Type B pancreatic cell (in vitro differentiated cells): Measurements from ENCODE around the gene H3-3A. TPM values are rescaled to one million over a fixed set of nuclear protein-coding genes. Genes with fewer than 3 reads are reported as not detected.

Source experiments
- DNase-seq: peaks from one replicate; pipeline ENCODE4 v3.0.0; 2021; ENCODE audit warnings: mixed read lengths; ENCODE audit not compliant: unreplicated experiment; ENCODE audit errors: extremely low spot score
- H3K27ac Mint-ChIP-seq: 2 replicates; pipeline ENCODE4 v1.8.0; 2021; ENCODE audit warnings: mild to moderate bottlenecking, mixed read lengths
- H3K27me3 Mint-ChIP-seq: 2 replicates; pipeline ENCODE4 v1.8.0; 2021; ENCODE audit warnings: mixed read lengths
- H3K36me3 Mint-ChIP-seq: 2 replicates; pipeline ENCODE4 v1.8.0; 2021; ENCODE audit warnings: mixed read lengths
- H3K4me1 Mint-ChIP-seq: one replicate; pipeline ENCODE4 v1.8.0; 2021; ENCODE audit warnings: mixed read lengths; ENCODE audit not compliant: unreplicated experiment
- H3K4me3 Mint-ChIP-seq: 2 replicates; pipeline ENCODE4 v1.8.0; 2021; ENCODE audit warnings: mild to moderate bottlenecking, mixed read lengths
- H3K9me3 Mint-ChIP-seq: 2 replicates; pipeline ENCODE4 v1.8.0; 2021; ENCODE audit warnings: mixed read lengths
- CTCF ChIP-seq: fragments of 200-600 bp; sonication (generic); conservative IDR thresholded peaks from 2 replicates; pipeline ENCODE4 v1.5.0; 2021; ENCODE audit warnings: antibody characterized with exemption, mild to moderate bottlenecking
- total RNA-seq: library from RNA; stranded (reverse); gene quantifications from 2 replicates; pipeline ENCODE4 v1.2.1, GENCODE V29; 2021; ENCODE audit warnings: low replicate concordance

H3-3A gene
- total RNA-seq, 1 donor from 2014 or later: 873 TPM

DNA sequence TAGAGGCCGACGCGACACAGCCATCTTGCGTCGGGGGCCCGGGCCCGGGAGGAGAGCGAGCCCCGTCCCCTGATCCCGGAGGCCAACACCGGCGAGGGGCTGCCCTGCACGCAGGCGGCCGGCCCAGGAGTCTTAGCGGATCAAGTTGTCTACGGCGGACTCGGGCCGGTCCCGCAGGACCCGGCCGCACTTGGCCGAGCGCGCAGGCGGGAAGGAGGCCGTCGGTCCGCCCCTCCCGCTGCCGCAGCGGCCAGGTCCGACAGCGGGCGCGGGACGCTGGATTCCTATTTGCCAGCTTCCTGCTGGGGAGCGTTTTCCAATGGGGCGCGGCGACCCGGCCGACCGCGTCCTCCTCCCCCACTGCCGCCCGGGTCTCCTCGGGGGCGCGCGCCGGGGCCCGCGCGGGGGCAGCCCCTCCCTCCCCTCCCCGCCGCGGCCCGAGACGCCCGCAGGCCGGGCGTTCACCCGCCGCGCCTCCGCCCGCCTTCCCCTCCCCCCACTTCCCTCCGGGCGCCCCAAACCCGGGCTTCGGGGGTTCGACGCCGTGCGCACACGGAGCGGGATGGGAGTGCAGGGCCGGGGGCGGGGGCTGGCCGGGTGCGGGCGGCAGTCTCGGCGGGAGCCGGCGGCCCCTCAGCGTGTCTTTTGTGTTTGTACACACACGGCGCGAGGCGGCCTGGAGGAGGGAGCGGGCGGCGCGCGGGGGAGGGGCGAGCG, 517 bp upstream of the H3-3A start:
- Mint-ChIP-seq H3K27me3 (no peaks in the 10 kb centered on the region), H3K4me1 (peaks cover 33% of the 10 kb centered on the region), H3K4me3 (peak overlapping the region; percentile 100), H3K27ac (peak overlapping the region; percentile 99), H3K36me3 (peaks cover 32% of the 10 kb centered on the region), H3K9me3 (no peaks in the 10 kb centered on the region)
- DNase-seq: peak; percentile 90
- no peak for TF ChIP-seq CTCF

- no peak for TF ChIP-seq CTCF
- no peaks in the 10 kb centered on the region for H3K9me3 Mint-ChIP-seq
- peaks cover 38% of the 10 kb centered on the region for H3K4me1 Mint-ChIP-seq
- H3K4me3 Mint-ChIP-seq: peak overlapping the region; percentile 100
- H3K27ac Mint-ChIP-seq: peak overlapping the region; percentile 99
- H3K36me3 Mint-ChIP-seq: peaks cover 30% of the 10 kb centered on the region
- no peaks in the 10 kb centered on the region for H3K27me3 Mint-ChIP-seq
- no peak for DNase-seq
Observed at GRCh38 chr1:226063224-226063976, 884 bp downstream of the H3-3A start.

DNA sequence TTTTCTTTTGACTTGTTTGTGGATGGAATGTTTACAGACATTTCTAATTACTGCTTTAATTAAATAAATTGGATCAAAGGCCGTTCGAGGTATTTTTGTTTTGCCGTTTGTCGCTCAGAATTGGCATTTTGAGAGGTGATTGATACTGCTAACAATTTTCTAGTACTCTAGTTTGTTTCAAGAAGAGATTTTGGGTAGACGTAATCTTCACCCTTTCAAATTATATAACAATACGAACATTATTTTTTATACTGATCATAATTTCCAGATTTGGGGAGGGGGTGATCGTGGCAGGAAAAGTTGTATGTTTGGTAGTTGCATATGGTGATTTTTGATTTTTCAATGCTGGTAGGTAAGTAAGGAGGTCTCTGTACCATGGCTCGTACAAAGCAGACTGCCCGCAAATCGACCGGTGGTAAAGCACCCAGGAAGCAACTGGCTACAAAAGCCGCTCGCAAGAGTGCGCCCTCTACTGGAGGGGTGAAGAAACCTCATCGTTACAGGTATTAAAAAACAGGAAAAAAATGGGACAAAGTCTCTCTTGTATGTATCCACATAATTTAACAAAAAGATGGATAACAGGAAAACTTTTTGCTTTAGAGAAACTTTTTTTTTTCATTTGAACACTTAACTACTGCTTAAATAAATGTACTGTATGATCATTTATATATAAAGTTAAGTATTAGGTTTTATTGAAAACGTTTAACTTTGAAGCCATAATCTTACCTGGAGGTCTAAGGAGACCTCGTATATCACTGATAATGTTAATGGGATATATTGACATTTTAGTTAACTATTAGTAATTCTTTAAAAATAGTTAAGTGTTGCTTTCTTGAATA, 1.7 kb downstream of the H3-3A start:
- H3K27me3 Mint-ChIP-seq: no peaks in the 10 kb centered on the region

DNA sequence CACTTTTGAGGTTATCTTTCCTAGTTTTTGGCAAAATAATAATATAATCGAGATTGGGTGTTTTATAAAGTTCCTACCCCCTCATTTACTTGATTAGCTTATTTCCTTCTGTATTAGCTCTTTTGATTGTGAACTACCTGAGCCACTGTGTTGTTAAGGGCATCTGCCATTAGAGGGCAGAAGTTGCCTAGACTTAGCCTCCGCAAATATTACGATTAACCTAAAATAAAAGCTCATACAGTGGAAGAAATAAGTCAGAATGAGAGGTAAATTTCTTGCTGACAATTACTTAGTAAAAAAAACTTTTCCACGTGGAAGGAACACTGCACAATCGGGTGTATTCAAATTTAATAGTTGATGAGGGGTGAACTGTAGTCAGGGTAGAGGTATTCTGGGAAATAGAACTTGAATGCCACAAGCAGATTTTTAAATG, 2.3 kb downstream of the H3-3A start:
- H3K36me3 Mint-ChIP-seq: peaks cover 28% of the 10 kb centered on the region
- peaks cover 42% of the 10 kb centered on the region for H3K4me1 Mint-ChIP-seq
- no peak for DNase-seq
- H3K4me3 Mint-ChIP-seq: peak overlapping the region; percentile 85
- TF ChIP-seq CTCF: peak; percentile 51
- H3K27me3 Mint-ChIP-seq: no peaks in the 10 kb centered on the region
- no peaks in the 10 kb centered on the region for H3K9me3 Mint-ChIP-seq
- peak overlapping the region; percentile 58 for H3K27ac Mint-ChIP-seq

More for the DNA sequence above, 1.7 kb downstream of the H3-3A start:
- DNase-seq: no peak
- H3K36me3 Mint-ChIP-seq: peaks cover 31% of the 10 kb centered on the region
- H3K4me3 Mint-ChIP-seq: peak overlapping the region; percentile 100
- H3K4me1 Mint-ChIP-seq: peaks cover 41% of the 10 kb centered on the region
- TF ChIP-seq CTCF: peak; percentile 82
- H3K9me3 Mint-ChIP-seq: no peaks in the 10 kb centered on the region
- H3K27ac Mint-ChIP-seq: peak overlapping the region; percentile 99

GRCh38 chr1:226066415-226067078, 4.0 kb downstream of the H3-3A start:
- Mint-ChIP-seq H3K27ac (peak overlapping the region; percentile 41), H3K4me1 (peaks cover 34% of the 10 kb centered on the region), H3K9me3 (no peaks in the 10 kb centered on the region), H3K27me3 (no peaks in the 10 kb centered on the region), H3K36me3 (peaks cover 36% of the 10 kb centered on the region), H3K4me3 (peak overlapping the region; percentile 85)
- no peak for DNase-seq
- TF ChIP-seq CTCF: no peak
